H1 (cell line): ENCODE data around the gene CACNA2D3. TPM values are rescaled to one million over a fixed set of nuclear protein-coding genes. Genes with fewer than 3 reads are reported as not detected.

Source experiments
- CHD7 ChIP-seq: fragments of 300-600 bp; sonication (generic); IDR thresholded peaks from 2 replicates; pipeline ENCODE4 v1.7.1; 2012; ENCODE audit warnings: low read length, moderate library complexity, mild to moderate bottlenecking, inconsistent platforms; ENCODE audit not compliant: insufficient replicate concordance
- HDAC6 ChIP-seq: IDR thresholded peaks from one replicate; pipeline ENCODE4 v1.7.1; 2012; ENCODE audit warnings: low read depth, mild to moderate bottlenecking, inconsistent platforms, low read length, moderate library complexity
- KDM5A ChIP-seq: fragments of 200-600 bp; IDR thresholded peaks from 2 replicates; pipeline ENCODE4 v1.7.1; 2012; ENCODE audit warnings: mild to moderate bottlenecking, low read length, inconsistent platforms, mixed read lengths
- POLR2AphosphoS5 ChIP-seq: IDR thresholded peaks from 2 replicates; pipeline ENCODE4 v1.6.1; 2011; ENCODE audit warnings: low read depth, low read length
- SP4 ChIP-seq: IDR thresholded peaks from 2 replicates; pipeline ENCODE4 v1.6.1; 2012; ENCODE audit warnings: low read length, inconsistent platforms
- TAF1 ChIP-seq: IDR thresholded peaks from 2 replicates; pipeline ENCODE4 v1.6.1; 2011; ENCODE audit warnings: mild to moderate bottlenecking, low read depth, low read length
- TCF12 ChIP-seq: IDR thresholded peaks from 2 replicates; pipeline ENCODE4 v1.6.1; 2011; ENCODE audit warnings: low read depth, mild to moderate bottlenecking, low read length
- polyA plus RNA-seq, 7 experiments: library from polyadenylated mRNA; depleted of rRNA in 3 of 7; stranded (reverse) in 5 of 7; unstranded in 2 of 7; fragments of >200 nt in 5 of 7; fragments of 200-250 nt in 2 of 7; gene quantifications; 1 replicate in 5 of 7; 2 replicates in 1 of 7; 4 replicates in 1 of 7; pipeline versions ENCODE4 v1.2.1 to v1.2.3, GENCODE V29; 2011 to 2013; ENCODE audit warnings: missing spikeins in 2 of 7, mixed read lengths in 2 of 7
- total RNA-seq: library from RNA; stranded (reverse); fragmentation: NEBNext Ultra II Directional; extraction: Animal tissue kit (Norgen Biotek cat#: 25700); gene quantifications from 2 replicates; pipeline ENCODE4 v1.2.1, GENCODE V29; 2021
- TF ChIP-seq, protein P1 (sequence below), 3 experiments: IDR thresholded peaks; 1 replicate in 2 of 3; 2 replicates in 1 of 3; pipeline versions ENCODE4 v1.5.1 to v1.6.1; 2011; ENCODE audit warnings: low read length in 3 of 3, mild to moderate bottlenecking in 3 of 3, inconsistent platforms in 2 of 3, low read depth in 1 of 3, moderate library complexity in 1 of 3; ENCODE audit not compliant: insufficient read depth in 1 of 3; ENCODE audit errors: control extremely low read depth in 1 of 3
- TF ChIP-seq, protein P2 (sequence below): IDR thresholded peaks from 2 replicates; pipeline ENCODE4 v1.6.1; 2011; ENCODE audit warnings: low read depth, mild to moderate bottlenecking, low read length; ENCODE audit not compliant: insufficient read depth

The CACNA2D3 gene
- total and polyA plus RNA-seq, 2 of the 8 experiments (the other 6 are each of a cell fraction or from before 2014, with no cell fraction given), result 1.5 to 1.8 TPM

DNA sequence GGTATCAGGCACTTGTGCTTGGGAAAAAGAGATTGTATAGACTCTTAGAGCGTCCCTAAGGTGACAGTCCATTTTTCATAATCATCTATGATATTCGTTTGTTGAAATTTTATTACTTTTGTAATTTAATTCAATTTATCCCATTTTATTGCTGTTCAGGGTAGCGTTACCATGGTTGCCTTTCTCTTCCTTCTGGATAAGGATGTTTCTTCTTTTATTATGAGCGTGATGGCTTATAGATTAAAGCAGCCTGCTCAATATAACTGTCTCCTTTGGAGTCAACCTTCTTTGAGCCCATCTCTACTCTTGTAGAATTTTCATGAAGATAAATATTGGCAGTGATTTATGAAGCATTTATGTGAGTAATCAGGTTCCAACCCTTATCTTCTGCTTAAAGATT lies 623.5 kb downstream of the CACNA2D3 start (continued):
- TF ChIP-seq CHD7, result no peak
- TF ChIP-seq, protein P1, sequence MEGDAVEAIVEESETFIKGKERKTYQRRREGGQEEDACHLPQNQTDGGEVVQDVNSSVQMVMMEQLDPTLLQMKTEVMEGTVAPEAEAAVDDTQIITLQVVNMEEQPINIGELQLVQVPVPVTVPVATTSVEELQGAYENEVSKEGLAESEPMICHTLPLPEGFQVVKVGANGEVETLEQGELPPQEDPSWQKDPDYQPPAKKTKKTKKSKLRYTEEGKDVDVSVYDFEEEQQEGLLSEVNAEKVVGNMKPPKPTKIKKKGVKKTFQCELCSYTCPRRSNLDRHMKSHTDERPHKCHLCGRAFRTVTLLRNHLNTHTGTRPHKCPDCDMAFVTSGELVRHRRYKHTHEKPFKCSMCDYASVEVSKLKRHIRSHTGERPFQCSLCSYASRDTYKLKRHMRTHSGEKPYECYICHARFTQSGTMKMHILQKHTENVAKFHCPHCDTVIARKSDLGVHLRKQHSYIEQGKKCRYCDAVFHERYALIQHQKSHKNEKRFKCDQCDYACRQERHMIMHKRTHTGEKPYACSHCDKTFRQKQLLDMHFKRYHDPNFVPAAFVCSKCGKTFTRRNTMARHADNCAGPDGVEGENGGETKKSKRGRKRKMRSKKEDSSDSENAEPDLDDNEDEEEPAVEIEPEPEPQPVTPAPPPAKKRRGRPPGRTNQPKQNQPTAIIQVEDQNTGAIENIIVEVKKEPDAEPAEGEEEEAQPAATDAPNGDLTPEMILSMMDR (IDR thresholded peaks at IDR 0.05; ENCODE audit: control extremely low read depth in 1 of 3, insufficient read depth in 1 of 3, low read depth in 1 of 3, low read length in 3 of 3), result no peak
- TF ChIP-seq, protein P2, sequence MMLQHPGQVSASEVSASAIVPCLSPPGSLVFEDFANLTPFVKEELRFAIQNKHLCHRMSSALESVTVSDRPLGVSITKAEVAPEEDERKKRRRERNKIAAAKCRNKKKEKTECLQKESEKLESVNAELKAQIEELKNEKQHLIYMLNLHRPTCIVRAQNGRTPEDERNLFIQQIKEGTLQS, result no peak
- no peak for TF ChIP-seq HDAC6
- TF ChIP-seq SP4, result no peak
- TF ChIP-seq POLR2AphosphoS5, result no peak
- no peak for TF ChIP-seq TCF12
- TF ChIP-seq KDM5A, result no peak
- no peak for TF ChIP-seq TAF1
